OCI-LY3 (cell line): Measurements from ENCODE around the gene ANKH.
A peak's percentile ranks its signal among the peaks of the same experiment; 100 is the strongest.

Experiments used
- H2AFZ ChIP-seq: fragments of 200-600, 300-600 bp; shearing (Covaris generic); 2 replicates; pipeline ENCODE4 v1.6.0; 2014; ENCODE audit warnings: antibody characterized with exemption, low read depth, low read length
- H3K27ac ChIP-seq: fragments of 200-600, 300-600 bp; sonication (generic); 2 replicates; pipeline ENCODE4 v1.5.1; 2014; ENCODE audit warnings: mild to moderate bottlenecking, low read length, moderate library complexity, mixed read lengths
- H3K27me3 ChIP-seq: fragments of 200-600, 300-600 bp; sonication (generic); 2 replicates; pipeline ENCODE4 v1.6.1; 2014; ENCODE audit warnings: low read depth, low read length, mixed read lengths
- H3K36me3 ChIP-seq: fragments of 200-600, 300-600 bp; sonication (generic); replicated peaks from 2 replicates; pipeline ENCODE3; 2014; ENCODE audit warnings: low read depth, low read length, mixed read lengths
- H3K4me1 ChIP-seq: fragments of 300-600, 200-600 bp; sonication (generic); 2 replicates; pipeline ENCODE4 v1.6.1; 2014; ENCODE audit warnings: low read length, mixed read lengths
- H3K4me2 ChIP-seq: fragments of 200-600, 300-600 bp; sonication (generic); 2 replicates; pipeline ENCODE4 v1.6.1; 2014; ENCODE audit warnings: low read length, mixed read lengths
- H3K4me3 ChIP-seq: fragments of 300-600, 200-600 bp; sonication (generic); 2 replicates; pipeline ENCODE4 v1.5.1; 2014; ENCODE audit warnings: antibody characterized with exemption, mild to moderate bottlenecking, low read length, moderate library complexity
- H3K79me2 ChIP-seq: fragments of 300-600, 200-600 bp; shearing (Covaris generic); 2 replicates; pipeline ENCODE4 v1.6.1; 2014; ENCODE audit warnings: mild to moderate bottlenecking, low read length, mixed read lengths
- H3K9ac ChIP-seq: fragments of 300-600, 200-600 bp; shearing (Covaris generic); 2 replicates; pipeline ENCODE4 v1.6.0; 2014; ENCODE audit warnings: mild to moderate bottlenecking, low read length, moderate library complexity
- H3K9me3 ChIP-seq: fragments of 200-600, 300-600 bp; shearing (Covaris generic); 2 replicates; pipeline ENCODE4 v1.6.1; 2014; ENCODE audit warnings: low read length, mixed read lengths; ENCODE audit not compliant: insufficient read depth
- H4K20me1 ChIP-seq: fragments of 200-600, 300-600 bp; sonication (generic); 2 replicates; pipeline ENCODE4 v1.6.1; 2016; ENCODE audit warnings: low read length, mixed read lengths; ENCODE audit not compliant: insufficient read depth
- CTCF ChIP-seq: fragments of 200-600, 300-600 bp; sonication (generic); IDR thresholded peaks from 2 replicates; pipeline ENCODE4 v1.5.1; 2014; ENCODE audit warnings: antibody characterized with exemption, low read length, low read depth
- EZH2phosphoT487 ChIP-seq: fragments of 200-600 bp; shearing (Covaris generic); IDR thresholded peaks from 2 replicates; pipeline ENCODE4 v1.6.1; 2018; ENCODE audit warnings: antibody characterized with exemption, mixed run types, low read depth

Gene ANKH

DNA sequence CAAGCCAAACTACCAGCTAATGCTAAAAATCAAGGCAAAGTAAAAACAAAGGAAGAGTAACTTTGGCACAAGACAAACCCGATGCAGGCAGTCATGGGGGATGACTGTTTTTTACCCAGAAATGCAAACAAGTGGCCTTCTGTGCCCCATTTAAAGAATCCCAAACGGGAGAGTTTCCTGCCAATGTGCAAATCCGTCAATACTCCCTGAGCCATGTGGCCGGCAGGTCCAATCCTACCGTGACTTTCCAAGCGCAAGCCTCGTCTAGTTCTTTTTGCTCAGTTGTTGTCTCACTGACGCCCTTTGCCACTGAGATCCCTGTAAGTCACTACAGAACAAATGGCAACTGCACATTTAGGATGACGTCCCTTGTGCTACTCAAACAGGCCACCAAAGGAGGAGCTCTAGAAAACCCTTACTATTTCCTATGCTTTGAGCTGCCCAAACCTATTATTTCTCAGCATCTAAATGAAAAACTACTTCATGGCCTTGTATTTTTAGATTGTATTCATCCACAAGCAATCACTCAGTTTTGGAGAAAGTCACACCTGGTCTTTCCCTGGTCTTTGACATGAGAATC is 163.7 kb downstream of the ANKH start:
- Histone ChIP-seq H3K36me3 (peaks cover 4% of the 10 kb centered on the region), H3K27me3 (no peaks in the 10 kb centered on the region), H2AFZ (no peak overlapping the region), H3K9ac (no peak overlapping the region), H3K9me3 (no peaks in the 10 kb centered on the region), H3K4me1 (peaks cover 12% of the 10 kb centered on the region), H3K4me3 (no peak overlapping the region), H3K4me2 (no peak overlapping the region), H3K27ac (no peak overlapping the region), H4K20me1 (no peaks in the 10 kb centered on the region), H3K79me2 (no peaks in the 10 kb centered on the region)
- no peak for TF ChIP-seq EZH2phosphoT487
- TF ChIP-seq CTCF: no peak

GRCh38 chr5:14706615-14707021 is 165.0 kb downstream of the ANKH start:
- Histone ChIP-seq H3K9ac (no peak overlapping the region), H3K9me3 (no peaks in the 10 kb centered on the region), H3K36me3 (peaks cover 4% of the 10 kb centered on the region), H3K27ac (peak overlapping the region; percentile 44), H3K79me2 (no peaks in the 10 kb centered on the region), H3K27me3 (no peaks in the 10 kb centered on the region), H3K4me2 (no peak overlapping the region), H3K4me1 (peaks cover 12% of the 10 kb centered on the region), H2AFZ (no peak overlapping the region), H3K4me3 (no peak overlapping the region), H4K20me1 (no peaks in the 10 kb centered on the region)
- TF ChIP-seq CTCF (no peak), EZH2phosphoT487 (no peak)

DNA sequence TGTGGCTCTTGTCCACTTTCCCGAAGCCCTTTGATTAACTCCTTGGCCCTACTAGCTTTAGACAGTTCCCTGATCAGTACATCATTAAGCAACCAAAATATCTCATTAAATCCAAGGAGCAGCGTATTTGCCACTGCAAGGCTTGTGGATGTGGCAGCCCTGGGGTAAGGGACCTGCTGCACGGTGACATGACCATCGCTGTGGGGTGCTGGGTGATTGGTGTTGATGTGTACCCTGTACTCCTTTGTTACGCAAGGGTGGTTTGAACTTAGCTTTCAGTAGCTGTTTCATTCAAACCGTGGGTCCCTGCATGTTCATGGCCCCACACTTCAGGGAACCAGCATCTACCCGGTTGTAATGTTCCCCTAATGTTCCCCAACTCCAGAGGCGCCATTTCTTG is 166.0 kb downstream of the ANKH start:
- peaks cover 4% of the 10 kb centered on the region for H3K36me3 ChIP-seq

DNA sequence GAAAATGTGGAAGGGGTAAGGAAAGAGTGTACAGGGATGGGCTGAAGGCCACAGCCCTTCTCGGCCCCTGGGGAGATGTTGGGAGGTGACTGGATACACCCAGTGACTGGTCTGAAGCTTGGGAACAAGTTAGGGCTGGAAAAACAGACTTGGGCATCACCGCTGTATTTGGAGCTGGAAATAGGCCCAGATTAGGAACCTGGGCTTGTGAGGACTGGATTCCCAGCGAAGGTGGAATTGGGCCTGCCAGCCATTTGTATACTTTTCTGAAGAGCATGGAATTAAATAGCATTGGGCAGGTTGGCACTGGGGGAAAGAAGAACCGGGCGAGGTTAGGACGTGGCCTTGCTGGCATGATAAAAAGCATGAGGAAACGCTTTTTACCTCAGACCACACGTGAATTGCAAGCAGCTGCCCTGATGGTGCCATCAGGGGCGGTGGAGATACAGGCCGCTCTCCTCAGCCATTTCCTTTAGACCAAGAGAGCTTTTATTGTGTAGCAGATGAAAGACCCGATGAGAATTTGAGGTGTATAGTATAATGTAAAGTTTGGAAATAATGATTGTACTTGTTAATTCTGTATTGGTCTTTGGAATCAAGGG is 169.2 kb downstream of the ANKH start:
- H3K4me1 ChIP-seq: peaks cover 12% of the 10 kb centered on the region

More for the DNA sequence above, 166.0 kb downstream of the ANKH start:
- Histone ChIP-seq H3K4me2 (no peak overlapping the region), H3K4me3 (no peak overlapping the region), H3K9me3 (no peaks in the 10 kb centered on the region), H3K9ac (no peak overlapping the region), H3K79me2 (no peaks in the 10 kb centered on the region), H3K27me3 (no peaks in the 10 kb centered on the region), H2AFZ (no peak overlapping the region), H4K20me1 (no peaks in the 10 kb centered on the region), H3K4me1 (peaks cover 12% of the 10 kb centered on the region), H3K27ac (no peak overlapping the region)
- TF ChIP-seq CTCF (no peak), EZH2phosphoT487 (no peak)

More for the DNA sequence above, 169.2 kb downstream of the ANKH start:
- Histone ChIP-seq H3K27ac (no peak overlapping the region), H3K9me3 (no peaks in the 10 kb centered on the region), H3K4me3 (no peak overlapping the region), H3K9ac (no peak overlapping the region), H2AFZ (no peak overlapping the region), H4K20me1 (no peaks in the 10 kb centered on the region), H3K4me2 (no peak overlapping the region), H3K36me3 (peaks cover 9% of the 10 kb centered on the region), H3K27me3 (no peaks in the 10 kb centered on the region), H3K79me2 (no peaks in the 10 kb centered on the region)
- TF ChIP-seq CTCF: no peak
- TF ChIP-seq EZH2phosphoT487: no peak
